Astrocyte (in vitro differentiated cells and primary cell): ENCODE measurements around the gene ACSF3. TPM values are rescaled to one million over a fixed set of nuclear protein-coding genes. Genes with fewer than 3 reads are reported as not detected.

Source experiments
- DNase-seq: peaks from one replicate; pipeline ENCODE4 v3.0.0-alpha.2; 2010; ENCODE audit warnings: low read depth
- FAIRE-seq: peaks from 2 replicates; lab custom pipeline; 2011; peaks lifted over from hg19 to GRCh38; lab: Jason Lieb, UNC
- H2AFZ ChIP-seq: 2 replicates; pipeline ENCODE4 v1.6.0; 2012; ENCODE audit warnings: low read depth, low read length, inconsistent platforms
- H3K27ac ChIP-seq: 2 replicates; pipeline ENCODE4 v1.5.1; 2011; ENCODE audit warnings: low read depth, low read length, inconsistent platforms
- H3K27me3 ChIP-seq: 2 replicates; pipeline ENCODE4 v1.6.0; 2011; ENCODE audit warnings: low read length, inconsistent platforms; ENCODE audit not compliant: insufficient read depth
- H3K36me3 ChIP-seq: 2 replicates; pipeline ENCODE4 v1.5.1; 2011; ENCODE audit warnings: low read length, inconsistent platforms; ENCODE audit not compliant: insufficient read depth
- H3K4me1 ChIP-seq: 2 replicates; pipeline ENCODE4 v1.5.1; 2011; ENCODE audit warnings: low read length, inconsistent platforms; ENCODE audit not compliant: insufficient read depth
- H3K4me2 ChIP-seq: 2 replicates; pipeline ENCODE4 v1.6.0; 2012; ENCODE audit warnings: low read length, inconsistent platforms
- H3K4me3 ChIP-seq: 2 replicates; pipeline ENCODE4 v1.5.1; 2011; ENCODE audit warnings: low read depth, mild to moderate bottlenecking, low read length, inconsistent platforms; ENCODE audit not compliant: insufficient read depth
- H3K79me2 ChIP-seq: 2 replicates; pipeline ENCODE4 v1.6.0; 2012; ENCODE audit warnings: mild to moderate bottlenecking, low read length, inconsistent platforms; ENCODE audit not compliant: insufficient read depth
- H3K9ac ChIP-seq: 2 replicates; pipeline ENCODE4 v1.6.0; 2012; ENCODE audit warnings: mild to moderate bottlenecking, low read length, inconsistent platforms
- H3K9me3 ChIP-seq: 2 replicates; pipeline ENCODE4 v1.5.1; 2012; ENCODE audit warnings: low read depth, mild to moderate bottlenecking, low read length, inconsistent platforms; ENCODE audit not compliant: insufficient read depth
- H4K20me1 ChIP-seq: 2 replicates; pipeline ENCODE4 v1.6.0; 2012; ENCODE audit warnings: low read length, inconsistent platforms; ENCODE audit not compliant: insufficient read depth
- H3K27ac Mint-ChIP-seq: one replicate; pipeline ENCODE4 v1.8.0; 2021; ENCODE audit warnings: mild to moderate bottlenecking, mixed read lengths; ENCODE audit not compliant: unreplicated experiment
- H3K27me3 Mint-ChIP-seq: one replicate; pipeline ENCODE4 v1.8.0; 2021; ENCODE audit warnings: low read depth, mixed read lengths; ENCODE audit not compliant: unreplicated experiment
- H3K36me3 Mint-ChIP-seq: one replicate; pipeline ENCODE4 v1.8.0; 2021; ENCODE audit warnings: low read depth, mixed read lengths; ENCODE audit not compliant: unreplicated experiment
- H3K4me1 Mint-ChIP-seq: one replicate; pipeline ENCODE4 v1.8.0; 2021; ENCODE audit warnings: low read depth, mixed read lengths; ENCODE audit not compliant: unreplicated experiment
- H3K4me3 Mint-ChIP-seq: one replicate; pipeline ENCODE4 v1.8.0; 2021; ENCODE audit warnings: mild to moderate bottlenecking, moderate library complexity, mixed read lengths; ENCODE audit not compliant: unreplicated experiment
- H3K9me3 Mint-ChIP-seq: one replicate; pipeline ENCODE4 v1.8.0; 2021; ENCODE audit warnings: mild to moderate bottlenecking, mixed read lengths; ENCODE audit not compliant: unreplicated experiment
- CTCF ChIP-seq: IDR thresholded peaks from 2 replicates; pipeline ENCODE4 v1.5.1; 2011; ENCODE audit warnings: low read depth, mild to moderate bottlenecking, inconsistent platforms, low read length, moderate library complexity; ENCODE audit not compliant: insufficient read depth
- EZH2 ChIP-seq: IDR thresholded peaks from 2 replicates; pipeline ENCODE4 v1.6.1; 2012; ENCODE audit warnings: mild to moderate bottlenecking, low read length, inconsistent platforms; ENCODE audit not compliant: insufficient read depth
- total RNA-seq: library from RNA; stranded (reverse); gene quantifications from 2 replicates; pipeline ENCODE4 v1.2.1, GENCODE V29; 2021

Gene ACSF3
- total RNA-seq, 1 donor from 2014 or later, result 17.0 TPM

GRCh38 chr16:89111263-89111662 is 17.6 kb downstream of the ACSF3 start:
- Histone ChIP-seq H3K9ac (no peak overlapping the region), H3K36me3 (peaks cover 5% of the 10 kb centered on the region), H3K79me2 (no peaks in the 10 kb centered on the region), H3K4me2 (no peak overlapping the region), H3K9me3 (no peaks in the 10 kb centered on the region), H3K4me3 (no peak overlapping the region), H3K4me1 (peaks cover 16% of the 10 kb centered on the region), H3K27me3 (no peaks in the 10 kb centered on the region), H2AFZ (no peak overlapping the region), H3K27ac (no peak overlapping the region), H4K20me1 (peaks cover 8% of the 10 kb centered on the region)
- Mint-ChIP-seq H3K9me3 (peaks cover 1% of the 10 kb centered on the region), H3K4me1 (peaks cover 17% of the 10 kb centered on the region), H3K27ac (no peak overlapping the region), H3K27me3 (no peaks in the 10 kb centered on the region), H3K36me3 (peaks cover 19% of the 10 kb centered on the region), H3K4me3 (no peak overlapping the region)
- no peak for DNase-seq
- FAIRE-seq, result no peak
- no peak for TF ChIP-seq CTCF
- no peak for TF ChIP-seq EZH2

- Mint-ChIP-seq H3K9me3 (peaks cover 1% of the 10 kb centered on the region), H3K36me3 (peaks cover 26% of the 10 kb centered on the region), H3K27ac (peak overlapping the region; percentile 41), H3K4me3 (no peak overlapping the region), H3K27me3 (no peaks in the 10 kb centered on the region), H3K4me1 (peaks cover 21% of the 10 kb centered on the region)
- H3K27me3 ChIP-seq, result no peaks in the 10 kb centered on the region
- H3K4me3 ChIP-seq, result no peak overlapping the region
- FAIRE-seq (no peak), DNase-seq (no peak)
- H3K9ac ChIP-seq, result no peak overlapping the region
- H3K36me3 ChIP-seq, result peaks cover 5% of the 10 kb centered on the region
- H3K4me1 ChIP-seq, result peaks cover 16% of the 10 kb centered on the region
- no peak overlapping the region for H3K4me2 ChIP-seq
- no peak for TF ChIP-seq EZH2
- TF ChIP-seq CTCF, result no peak
- no peaks in the 10 kb centered on the region for H3K79me2 ChIP-seq
- H3K9me3 ChIP-seq, result no peaks in the 10 kb centered on the region
- H4K20me1 ChIP-seq, result peaks cover 8% of the 10 kb centered on the region
- no peak overlapping the region for H2AFZ ChIP-seq
- H3K27ac ChIP-seq, result no peak overlapping the region
These were observed 18.9 kb downstream of the ACSF3 start for GRCh38 chr16:89112377-89113151.

- peaks cover 1% of the 10 kb centered on the region for H3K9me3 Mint-ChIP-seq
- Histone ChIP-seq H3K27me3 (no peaks in the 10 kb centered on the region), H3K4me1 (peaks cover 16% of the 10 kb centered on the region), H3K9me3 (no peaks in the 10 kb centered on the region), H4K20me1 (peaks cover 14% of the 10 kb centered on the region), H2AFZ (no peak overlapping the region), H3K4me2 (no peak overlapping the region), H3K27ac (no peak overlapping the region), H3K9ac (no peak overlapping the region), H3K36me3 (peaks cover 5% of the 10 kb centered on the region), H3K79me2 (no peaks in the 10 kb centered on the region), H3K4me3 (no peak overlapping the region)
- H3K4me3 Mint-ChIP-seq, result no peak overlapping the region
- no peaks in the 10 kb centered on the region for H3K27me3 Mint-ChIP-seq
- FAIRE-seq (no peak), DNase-seq (no peak)
- peaks cover 21% of the 10 kb centered on the region for H3K4me1 Mint-ChIP-seq
- H3K27ac Mint-ChIP-seq, result peak overlapping the region; percentile 41
- TF ChIP-seq CTCF, result no peak
- no peak for TF ChIP-seq EZH2
- peaks cover 24% of the 10 kb centered on the region for H3K36me3 Mint-ChIP-seq
These were observed 19.5 kb downstream of the ACSF3 start for GRCh38 chr16:89113152-89113547.
